ENCODE measurements around the gene KSR1.

Gene KSR1

DNA sequence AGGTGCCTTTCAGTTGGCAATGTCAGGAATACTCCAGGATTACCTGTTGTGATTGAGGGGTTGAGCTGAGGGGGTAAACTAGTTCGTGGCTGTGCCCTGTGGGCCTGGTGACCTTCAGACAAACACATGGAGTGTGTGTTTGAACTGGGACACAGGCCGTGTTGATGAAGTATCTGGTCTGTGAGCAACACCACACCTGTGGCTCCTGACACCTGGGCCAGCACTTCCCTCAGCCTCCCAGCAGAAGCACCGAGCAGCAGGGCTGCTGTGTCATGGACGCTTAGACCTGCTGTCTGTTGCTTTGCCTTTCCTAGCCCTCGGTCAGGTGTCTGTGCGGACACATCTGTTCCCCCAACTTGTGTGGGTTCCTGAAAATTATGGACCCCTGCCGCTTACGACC, 82.9 kb downstream of the KSR1 start:
- no peak for DNase-seq

DNA sequence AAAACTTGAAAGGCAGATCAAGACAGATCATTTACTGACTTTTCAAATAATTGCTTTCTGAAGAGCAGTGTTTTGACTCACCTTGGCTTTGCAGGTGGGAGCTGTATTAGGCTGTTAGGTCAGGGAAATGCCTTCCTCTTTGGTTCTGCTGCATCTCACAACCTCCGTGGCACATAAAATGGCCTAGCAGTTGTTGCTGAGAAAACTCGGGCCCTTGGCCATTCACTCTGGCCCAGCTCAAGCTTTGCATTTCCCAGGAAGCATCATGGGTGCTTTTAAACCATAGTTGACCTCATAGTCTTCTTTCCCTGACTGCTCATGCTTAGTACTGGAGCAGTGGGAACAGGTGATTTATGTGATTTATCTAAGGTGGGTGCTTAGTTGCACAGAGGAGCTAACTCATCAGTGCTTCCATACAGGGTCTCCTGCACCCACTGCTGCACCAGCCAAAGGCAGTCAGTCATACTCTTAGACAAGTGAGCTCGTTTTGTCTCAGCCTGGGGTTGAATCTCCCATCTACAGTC, 83.6 kb downstream of the KSR1 start:
- no peak for DNase-seq

DNA sequence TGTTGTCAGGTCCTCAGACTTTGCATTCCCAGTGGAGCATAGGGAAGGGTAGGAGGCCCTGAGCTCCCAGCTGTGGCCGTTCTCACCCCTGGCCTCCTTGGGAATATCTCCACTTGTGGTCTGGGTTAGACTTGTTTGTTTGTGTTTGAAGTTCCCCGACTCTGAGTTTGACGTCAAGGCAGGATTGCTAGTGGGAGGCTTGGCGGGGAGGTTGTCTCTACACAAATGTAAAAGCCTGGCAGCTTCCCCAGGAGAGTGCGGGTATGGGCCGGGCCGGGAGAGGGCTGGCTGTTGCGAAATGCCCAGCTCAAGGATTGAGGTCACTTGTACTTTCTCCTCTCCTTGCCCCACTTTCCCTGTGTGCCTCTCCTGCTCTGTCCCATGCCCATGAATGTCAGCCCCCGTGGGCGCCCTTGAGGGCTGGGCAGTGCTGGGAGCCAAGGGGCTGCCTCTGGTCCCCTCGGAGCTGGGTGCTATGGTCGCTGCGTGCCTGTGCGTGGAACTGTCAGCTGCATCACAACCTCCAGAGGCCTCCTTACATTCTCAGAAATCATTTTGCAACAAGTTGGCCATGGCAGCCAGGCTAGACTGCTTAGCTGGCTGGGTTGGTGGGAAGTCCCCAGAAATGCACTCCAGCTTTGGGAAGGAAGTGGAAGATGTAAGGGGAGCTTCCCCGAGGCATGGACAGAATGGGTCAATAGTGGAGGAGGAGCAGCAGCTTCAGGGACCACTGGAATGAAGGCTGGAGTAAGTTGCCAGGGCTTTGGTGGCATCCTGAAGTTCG, 84.3 kb downstream of the KSR1 start:
- peak; percentile 81 to 90 (median 86) for DNase-seq

DNA sequence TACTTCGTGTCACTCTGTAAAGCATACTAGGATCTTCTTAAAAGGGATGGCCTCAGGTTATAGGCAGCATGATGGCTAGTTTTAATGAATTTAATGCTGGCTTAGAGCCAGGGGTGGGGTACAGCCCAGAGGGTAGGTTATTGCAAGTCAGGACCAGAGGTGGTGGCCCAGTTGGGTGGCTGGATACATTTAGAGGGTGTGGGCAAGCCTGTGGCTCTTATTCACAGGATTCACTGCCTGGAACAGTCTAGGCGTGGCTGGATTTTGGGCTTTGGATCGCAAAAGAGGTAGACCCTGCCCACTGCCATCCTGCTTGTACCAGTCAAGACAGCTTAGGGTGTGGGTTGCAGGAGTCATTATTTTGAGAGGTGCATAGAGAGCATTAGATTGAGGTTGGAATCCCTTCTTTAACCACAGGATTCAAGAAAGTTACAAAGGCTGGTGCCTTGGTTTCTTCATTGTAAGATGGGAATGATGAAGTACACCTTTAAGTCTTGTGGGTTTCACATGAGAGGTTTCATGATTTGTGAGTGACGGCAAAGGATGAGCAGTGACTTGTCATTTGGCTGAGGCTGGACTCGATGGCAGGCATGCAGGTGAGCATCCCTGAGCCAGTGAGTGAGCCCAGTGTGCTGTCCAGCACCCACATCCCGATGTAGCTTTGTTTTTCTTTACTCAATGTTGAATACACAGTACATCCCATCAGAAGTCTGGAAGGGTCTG, 85.2 kb downstream of the KSR1 start:
- no peak for DNase-seq

DNA sequence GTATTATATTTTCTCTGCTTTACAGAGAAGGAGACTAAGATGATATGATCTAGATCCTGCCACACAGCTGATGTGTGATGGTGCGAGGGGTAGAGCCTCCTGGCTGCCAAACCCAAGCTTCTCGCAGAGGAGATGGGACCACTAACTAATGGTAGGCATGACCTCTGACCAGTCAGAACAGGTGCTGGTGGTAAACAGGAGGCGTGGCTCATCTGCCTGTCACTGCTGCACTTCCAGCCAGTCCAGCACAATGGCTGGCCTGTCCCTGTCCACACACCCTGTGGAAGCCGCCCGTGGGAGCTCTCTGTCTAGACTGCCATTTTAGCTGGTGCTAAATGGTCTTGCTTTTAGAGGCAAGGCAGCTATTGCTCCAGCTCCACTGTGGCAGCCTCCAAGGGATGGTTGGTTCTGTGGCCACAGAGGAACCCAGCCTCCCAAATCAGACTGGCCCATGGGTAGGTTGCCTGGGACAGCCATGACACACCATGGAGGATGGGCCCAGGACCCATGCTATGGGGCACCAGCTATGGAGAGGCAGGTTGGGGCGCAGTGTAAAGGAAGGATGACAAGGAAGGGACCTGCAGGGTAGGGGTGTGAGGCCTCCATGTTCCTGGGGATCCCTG, 86.7 kb downstream of the KSR1 start:
- no peak for DNase-seq

DNA sequence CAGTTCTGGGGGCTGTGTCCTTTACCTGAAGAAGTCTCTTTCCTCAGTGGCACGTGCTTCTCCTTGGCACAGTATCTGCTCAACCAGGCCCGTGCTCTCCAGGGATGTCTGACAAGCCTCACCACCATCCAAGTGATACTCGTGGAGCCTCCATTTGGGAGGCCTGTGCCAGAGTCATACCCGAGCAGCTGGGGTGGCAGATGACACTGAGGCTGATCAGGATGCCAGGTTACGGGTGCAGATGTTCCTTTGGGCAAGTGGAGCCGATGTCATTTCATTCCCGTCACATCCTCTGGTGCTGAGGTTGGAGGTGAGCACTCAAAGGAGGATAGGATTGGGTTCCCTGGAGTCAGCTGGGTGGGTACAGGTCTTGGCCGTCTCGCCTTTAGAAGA, 87.2 kb downstream of the KSR1 start:
- DNase-seq = no peak

DNA sequence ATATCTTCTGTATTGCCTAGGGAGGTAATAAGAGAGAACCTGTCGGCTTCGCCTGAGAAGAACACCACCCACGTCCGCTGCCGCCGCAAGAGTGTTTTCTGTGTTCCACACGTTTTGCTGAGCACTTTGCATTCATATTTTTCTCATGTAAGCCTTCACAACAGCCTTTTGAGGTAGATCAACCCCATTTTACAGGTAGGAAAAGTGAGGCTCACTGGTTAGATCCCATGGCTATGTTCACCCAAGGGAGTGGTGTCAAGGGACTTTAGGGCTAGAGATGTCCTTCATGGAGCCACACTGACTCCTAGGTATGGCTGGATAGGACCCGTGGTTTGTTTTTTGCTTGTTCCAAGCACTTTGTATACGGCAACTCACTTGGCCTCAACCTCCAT, 87.7 kb downstream of the KSR1 start:
- DNase-seq = no peak

DNA sequence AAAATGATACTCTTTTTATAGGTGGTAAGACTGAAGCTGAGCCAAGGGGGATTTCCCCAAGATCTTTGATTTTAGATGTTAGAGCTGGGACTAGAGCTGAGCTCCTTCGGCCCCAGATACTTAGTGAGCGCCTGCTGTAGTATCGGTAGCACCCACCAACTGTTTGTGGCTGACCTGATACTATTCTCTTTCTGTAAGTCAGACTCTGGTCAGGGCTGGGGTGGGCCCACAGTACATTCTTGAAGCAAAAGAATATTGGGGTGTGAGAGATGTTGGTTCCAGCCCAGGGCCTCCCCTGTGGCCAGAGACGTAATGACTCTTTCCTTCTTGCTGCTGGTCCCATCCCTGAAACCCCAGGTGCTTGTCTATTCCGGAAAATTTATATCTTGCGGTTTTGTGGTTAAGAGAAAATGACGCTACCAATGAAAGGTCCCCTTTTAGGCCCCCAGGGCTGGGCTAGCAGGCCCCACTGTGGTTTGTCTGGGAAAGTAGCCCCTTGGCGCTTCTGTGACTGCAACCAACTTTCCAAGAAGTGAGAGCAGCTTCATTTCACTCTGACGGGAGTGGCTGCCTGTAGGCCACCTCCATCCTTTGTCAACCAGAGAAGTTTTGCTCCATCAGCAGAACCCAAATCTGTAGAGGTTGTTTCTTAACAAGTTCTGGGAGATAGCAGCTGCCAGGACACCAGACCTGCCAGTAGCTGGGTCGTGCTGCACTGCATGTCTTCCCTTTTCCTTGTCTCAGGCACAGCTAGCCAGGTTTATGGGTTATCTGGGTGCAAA, 88.3 kb downstream of the KSR1 start:
- no peak for DNase-seq

DNA sequence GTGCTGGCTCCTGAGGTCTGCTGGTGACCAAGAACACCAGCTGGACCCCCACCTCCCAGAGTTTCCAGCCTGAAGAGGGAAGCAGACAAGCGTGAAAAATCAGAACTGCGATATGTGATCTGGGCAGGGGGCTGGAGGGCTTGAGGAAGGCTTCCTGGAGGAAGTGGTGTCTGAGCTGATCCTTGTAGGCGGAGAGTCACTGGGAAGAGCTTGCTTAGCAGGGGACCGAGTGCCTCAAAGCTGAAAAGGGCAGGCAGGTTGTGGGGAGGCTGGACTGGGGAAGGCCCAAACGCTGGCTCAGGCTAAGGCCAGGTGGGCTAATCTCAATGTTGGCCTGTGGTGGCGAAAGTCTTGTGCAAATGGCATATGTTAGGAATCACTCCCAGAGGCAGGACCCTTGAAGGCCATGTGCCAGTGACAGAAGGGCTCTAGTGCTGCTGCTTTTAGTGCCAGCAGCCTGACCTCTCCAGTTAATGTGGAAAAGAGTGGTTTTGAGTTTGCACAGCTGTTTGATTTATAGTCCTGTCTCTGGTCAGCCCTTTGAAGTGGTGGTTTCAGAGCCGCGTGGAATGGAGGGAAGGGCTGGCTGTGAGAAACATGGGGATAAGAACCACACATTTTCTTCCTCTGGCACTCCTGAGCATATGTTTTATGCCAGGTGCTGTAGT, 89.4 kb downstream of the KSR1 start:
- no peak for DNase-seq

DNA sequence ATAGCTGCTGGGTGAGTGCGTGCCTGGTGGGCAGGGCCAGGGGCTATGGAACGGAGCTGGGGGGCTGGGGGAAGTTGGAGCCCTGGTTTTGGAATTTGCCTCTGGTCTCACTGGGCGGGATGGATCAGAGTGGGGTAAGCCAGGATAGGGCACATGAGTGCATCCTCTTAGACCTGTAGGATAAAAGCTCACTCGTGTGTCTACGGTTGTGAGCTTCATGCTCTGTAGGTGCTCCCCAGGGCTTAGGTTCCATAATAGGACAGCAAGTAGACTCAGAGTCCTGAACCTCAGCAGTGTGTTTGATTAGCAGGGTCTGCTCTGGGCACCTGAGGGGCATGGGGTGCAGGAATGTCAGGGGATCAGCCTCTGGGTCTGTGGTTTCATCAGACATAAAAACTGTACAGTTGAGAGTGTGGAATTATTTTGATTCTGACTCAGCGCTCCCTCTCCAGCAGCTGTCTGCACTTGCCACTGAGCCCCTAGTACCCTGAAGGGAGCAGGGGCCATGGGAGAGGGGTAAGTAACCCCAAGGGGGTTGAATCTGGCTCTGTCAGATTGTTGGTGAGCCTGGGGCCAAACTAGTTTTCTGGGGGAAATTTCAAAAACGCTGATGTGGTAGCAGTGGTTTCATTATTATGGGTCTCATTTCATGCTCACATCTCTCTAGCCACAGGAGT, 90.5 kb downstream of the KSR1 start:
- no peak for DNase-seq

DNA sequence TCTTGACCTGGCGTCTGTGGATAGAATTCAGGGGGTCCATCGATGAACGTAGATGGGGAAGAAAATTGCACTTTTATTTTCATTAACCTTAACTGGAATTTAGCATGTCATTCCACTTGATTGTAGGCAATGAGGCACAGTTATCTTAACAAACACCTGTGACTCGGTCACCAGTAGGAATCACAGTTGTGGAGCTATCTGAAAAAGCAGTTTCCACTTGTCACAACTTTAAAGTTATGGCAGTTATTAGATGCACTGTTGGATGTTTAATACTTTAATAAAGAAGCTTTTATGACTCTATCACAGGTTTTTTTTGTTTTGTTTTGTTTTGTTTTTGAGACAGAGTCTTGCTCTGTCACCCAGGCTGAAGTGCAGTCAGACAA, 91.0 kb downstream of the KSR1 start:
- DNase-seq = no peak

DNA sequence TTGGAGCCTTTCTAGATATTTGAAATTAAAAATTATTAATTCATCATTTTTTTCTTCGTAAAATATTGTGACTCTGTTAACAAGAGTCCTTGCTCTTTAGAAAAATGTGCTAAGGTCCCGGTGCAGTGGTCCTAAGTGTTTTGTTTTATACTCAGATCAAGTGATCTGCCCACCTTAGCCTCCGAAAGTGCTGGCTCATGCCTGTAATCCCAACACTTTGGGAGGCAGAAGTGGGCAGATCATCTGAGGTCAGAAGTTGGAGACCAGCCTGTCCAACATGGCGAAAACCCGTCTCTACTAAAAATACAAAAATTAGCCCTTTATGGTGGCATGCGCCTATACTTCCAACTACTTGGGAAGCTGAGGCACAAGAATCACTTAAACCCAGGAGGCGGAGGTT, 92.1 kb downstream of the KSR1 start:
- DNase-seq = no peak

DNA sequence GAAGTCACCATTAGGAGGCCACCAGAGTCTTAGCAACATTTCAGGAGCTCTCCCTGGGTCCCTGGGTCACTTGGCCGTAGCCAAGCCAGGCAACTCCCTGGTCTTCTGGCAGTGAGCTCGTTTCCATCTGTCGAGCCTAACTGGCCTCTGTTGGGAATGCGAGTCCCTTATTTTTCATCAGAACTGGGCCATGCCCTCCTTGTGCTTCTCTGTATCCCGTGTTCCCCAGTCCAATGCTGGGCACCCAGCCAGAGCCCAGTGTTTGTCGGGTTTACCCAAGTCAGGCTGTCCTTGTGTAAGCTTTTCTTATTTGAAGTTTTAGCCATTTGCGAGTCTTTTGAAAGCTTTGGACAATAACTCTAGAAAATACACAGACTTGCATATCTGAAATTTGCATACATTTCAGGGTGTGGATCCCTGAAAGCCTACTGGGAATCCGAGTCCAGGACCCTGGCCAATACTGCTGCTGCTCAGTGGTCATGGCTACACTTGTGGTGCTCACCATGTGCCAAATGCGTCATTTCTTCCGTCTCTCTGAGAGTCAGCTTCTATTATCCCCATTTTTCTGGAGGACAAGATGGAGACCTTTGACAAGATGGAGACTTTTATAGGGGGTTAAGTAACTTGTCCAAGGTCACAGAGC, 93.1 kb downstream of the KSR1 start:
- no peak for DNase-seq

DNA sequence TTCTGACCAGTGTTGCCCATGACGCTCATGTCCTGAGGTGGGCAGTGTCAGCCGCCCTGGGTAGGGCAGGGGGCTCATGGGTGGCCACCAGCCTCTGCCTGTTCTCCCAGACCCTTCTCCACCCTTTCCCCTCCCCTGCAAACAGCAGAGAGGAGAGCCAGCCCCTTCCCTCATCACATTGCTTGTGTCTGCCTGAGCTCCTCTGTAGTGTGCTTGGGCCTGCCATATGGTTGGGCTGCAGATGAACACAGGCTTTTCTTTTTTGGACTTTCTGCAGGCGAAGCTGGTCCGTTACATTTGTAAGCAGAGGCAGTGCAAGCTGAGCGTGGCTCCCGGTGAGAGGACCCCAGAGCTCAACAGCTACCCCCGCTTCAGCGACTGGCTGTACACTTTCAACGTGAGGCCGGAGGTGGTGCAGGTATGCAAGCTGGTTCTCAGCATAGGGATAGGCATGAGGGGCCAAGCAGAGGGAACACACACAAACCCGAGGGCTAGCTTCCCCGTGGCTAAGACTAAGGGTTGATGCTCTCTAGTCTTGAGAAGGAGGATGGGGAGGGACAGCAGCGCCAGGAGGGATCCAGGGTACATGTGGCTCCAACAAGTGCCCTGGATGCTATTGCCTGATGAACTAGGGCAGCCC, 94.2 kb downstream of the KSR1 start:
- DNase-seq = no peak

DNA sequence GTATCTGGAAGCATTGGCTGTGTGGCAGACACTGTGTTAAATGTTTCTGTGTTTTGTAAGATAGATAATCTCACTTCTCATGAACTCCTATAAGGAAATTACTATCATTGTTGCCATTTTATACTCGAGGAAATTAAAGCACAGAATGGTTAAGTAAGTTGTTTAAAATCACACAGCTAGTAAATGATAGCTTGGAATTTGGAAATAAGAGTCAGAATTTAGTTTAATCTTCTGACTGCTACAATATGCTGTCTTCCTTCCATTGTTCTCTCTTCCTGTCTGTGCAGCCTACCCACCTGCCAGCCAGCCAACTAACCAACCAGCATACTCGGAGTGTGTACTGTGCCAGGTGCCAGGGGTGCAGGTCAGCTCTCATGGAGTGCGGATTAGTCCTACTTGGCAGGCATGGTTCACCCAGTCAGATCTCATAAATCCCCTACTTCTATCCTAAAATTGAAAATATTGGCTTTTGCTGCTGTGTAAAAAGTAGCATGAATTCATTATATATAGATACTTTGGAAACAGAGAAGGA, 94.8 kb downstream of the KSR1 start:
- DNase-seq = no peak

DNA sequence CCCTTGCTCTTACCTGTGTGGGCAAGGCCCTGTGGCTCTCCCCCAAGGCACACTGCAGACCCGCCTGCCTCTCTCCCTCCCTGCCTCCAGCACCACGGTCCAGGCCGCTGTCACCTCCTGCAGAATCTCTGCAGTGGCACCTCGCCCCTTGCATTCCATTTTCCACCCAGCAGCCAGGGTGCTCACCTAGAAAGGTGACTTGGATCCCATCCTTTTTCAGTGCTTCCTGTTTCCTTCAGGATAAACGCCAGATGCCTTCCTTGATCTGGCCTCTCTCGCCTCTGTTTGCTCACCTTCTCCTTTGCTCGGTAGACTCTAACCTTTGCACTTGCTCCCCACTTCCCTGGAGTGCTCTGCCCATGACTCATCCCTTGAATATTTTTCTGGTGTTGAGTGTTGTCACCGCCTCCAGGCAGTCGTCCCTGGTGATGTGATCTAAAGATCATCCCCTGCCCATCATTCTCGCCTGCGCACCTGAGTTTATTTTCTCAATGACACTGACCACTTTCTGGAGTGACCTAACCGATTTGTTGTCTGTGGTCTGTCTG, 95.5 kb downstream of the KSR1 start:
- no peak for DNase-seq

DNA sequence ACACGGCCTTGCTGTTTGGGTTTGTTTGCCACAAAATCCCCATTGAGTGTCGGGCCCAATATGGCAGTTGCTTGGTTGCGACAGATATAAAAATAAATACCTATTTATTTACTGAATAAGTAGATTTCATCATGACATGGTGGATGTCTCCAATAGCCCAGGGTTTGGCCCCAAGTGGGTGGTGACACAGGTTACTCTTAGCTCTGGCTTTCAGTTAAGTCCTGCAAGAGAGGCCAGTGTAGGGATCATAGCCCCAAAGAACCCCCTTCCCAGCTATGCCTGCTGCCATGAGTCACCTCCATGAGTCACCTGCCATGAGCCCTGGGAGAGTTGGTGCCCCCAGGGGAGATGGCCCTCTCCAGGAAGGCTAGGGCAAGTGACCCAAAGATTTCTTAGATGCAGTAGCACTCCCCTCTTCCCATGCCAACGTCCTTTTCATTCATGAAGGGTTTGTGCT, 96.1 kb downstream of the KSR1 start:
- no peak for DNase-seq

DNA sequence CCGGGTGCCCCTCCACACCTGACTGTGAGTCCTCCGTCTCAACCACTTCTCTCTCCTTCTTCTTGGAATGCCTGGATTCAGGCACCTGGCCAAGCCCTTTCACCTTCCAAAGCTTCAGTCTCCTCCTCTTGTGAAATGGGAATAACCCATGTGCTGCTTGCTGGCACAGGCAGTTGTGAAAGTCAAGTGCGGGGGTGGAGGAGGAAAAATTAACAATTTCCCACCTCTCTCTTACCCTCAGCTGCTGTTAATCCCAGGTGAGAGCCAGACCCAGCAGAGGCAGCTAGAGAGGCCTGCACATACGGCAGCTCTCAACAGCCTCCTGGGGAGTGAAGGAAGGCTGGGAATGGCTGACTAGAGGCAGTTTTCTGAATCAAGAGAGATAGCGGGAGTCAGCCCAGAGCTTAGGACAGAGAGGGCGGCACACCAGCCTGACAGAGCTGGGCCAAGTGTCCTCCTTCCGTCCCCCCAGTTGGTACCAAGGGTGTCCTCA, 96.8 kb downstream of the KSR1 start:
- peak in 1 of 4 experiments; percentile 24 for DNase-seq

DNA sequence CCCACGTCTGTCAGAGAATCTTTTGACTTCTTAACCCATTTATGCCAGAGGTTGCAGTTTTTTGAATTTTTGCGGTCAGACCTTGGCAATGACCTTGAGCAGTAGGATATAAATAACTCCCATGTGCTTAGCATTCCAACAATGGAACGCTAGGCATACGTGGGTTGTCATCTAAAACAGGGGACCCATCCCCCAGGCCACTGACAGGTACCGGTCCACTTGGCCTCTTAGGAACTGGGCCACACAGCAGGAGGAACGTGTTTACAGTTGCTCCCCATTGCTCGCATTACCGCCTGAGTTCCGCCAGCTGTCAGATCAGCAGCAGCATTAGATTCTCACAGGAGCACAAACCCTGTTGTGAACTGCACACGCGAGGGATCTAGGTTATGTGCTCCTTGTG, 97.9 kb downstream of the KSR1 start:
- no peak for DNase-seq

DNA sequence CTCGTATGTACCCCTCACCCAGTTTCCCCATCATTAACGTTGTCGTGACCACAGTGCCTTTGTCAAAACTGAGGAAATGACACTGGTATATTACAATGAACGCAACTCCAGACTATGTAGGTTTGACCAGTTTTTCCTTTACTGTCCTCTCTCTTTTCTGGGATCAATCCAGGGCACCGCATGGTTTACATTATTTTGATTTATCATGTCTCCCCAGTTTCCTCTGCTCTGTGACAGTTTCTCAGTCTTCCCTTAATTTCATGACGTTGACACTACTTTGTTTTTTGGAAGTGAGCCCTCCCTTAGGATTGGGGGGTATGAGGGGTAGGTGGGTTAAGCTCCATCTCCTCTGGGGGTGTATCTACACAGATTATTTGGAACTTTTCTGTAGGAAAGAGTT, 98.7 kb downstream of the KSR1 start:
- DNase-seq = no peak
